Astrocyte (in vitro differentiated cells and primary cell): ENCODE data around the gene SLC25A41. TPM values are rescaled to one million over a fixed set of nuclear protein-coding genes. Genes with fewer than 3 reads are reported as not detected.

ENCODE experiments used
- DNase-seq: peaks from one replicate; pipeline ENCODE4 v3.0.0-alpha.2; 2010; ENCODE audit warnings: low read depth
- FAIRE-seq: peaks from 2 replicates; lab custom pipeline; 2011; peaks lifted over from hg19 to GRCh38; lab: Jason Lieb, UNC
- H2AFZ ChIP-seq: 2 replicates; pipeline ENCODE4 v1.6.0; 2012; ENCODE audit warnings: low read depth, low read length, inconsistent platforms
- H3K27ac ChIP-seq: 2 replicates; pipeline ENCODE4 v1.5.1; 2011; ENCODE audit warnings: low read depth, low read length, inconsistent platforms
- H3K27me3 ChIP-seq: 2 replicates; pipeline ENCODE4 v1.6.0; 2011; ENCODE audit warnings: low read length, inconsistent platforms; ENCODE audit not compliant: insufficient read depth
- H3K36me3 ChIP-seq: 2 replicates; pipeline ENCODE4 v1.5.1; 2011; ENCODE audit warnings: low read length, inconsistent platforms; ENCODE audit not compliant: insufficient read depth
- H3K4me1 ChIP-seq: 2 replicates; pipeline ENCODE4 v1.5.1; 2011; ENCODE audit warnings: low read length, inconsistent platforms; ENCODE audit not compliant: insufficient read depth
- H3K4me2 ChIP-seq: 2 replicates; pipeline ENCODE4 v1.6.0; 2012; ENCODE audit warnings: low read length, inconsistent platforms
- H3K4me3 ChIP-seq: 2 replicates; pipeline ENCODE4 v1.5.1; 2011; ENCODE audit warnings: low read depth, mild to moderate bottlenecking, low read length, inconsistent platforms; ENCODE audit not compliant: insufficient read depth
- H3K79me2 ChIP-seq: 2 replicates; pipeline ENCODE4 v1.6.0; 2012; ENCODE audit warnings: mild to moderate bottlenecking, low read length, inconsistent platforms; ENCODE audit not compliant: insufficient read depth
- H3K9ac ChIP-seq: 2 replicates; pipeline ENCODE4 v1.6.0; 2012; ENCODE audit warnings: mild to moderate bottlenecking, low read length, inconsistent platforms
- H3K9me3 ChIP-seq: 2 replicates; pipeline ENCODE4 v1.5.1; 2012; ENCODE audit warnings: low read depth, mild to moderate bottlenecking, low read length, inconsistent platforms; ENCODE audit not compliant: insufficient read depth
- H4K20me1 ChIP-seq: 2 replicates; pipeline ENCODE4 v1.6.0; 2012; ENCODE audit warnings: low read length, inconsistent platforms; ENCODE audit not compliant: insufficient read depth
- H3K27ac Mint-ChIP-seq: one replicate; pipeline ENCODE4 v1.8.0; 2021; ENCODE audit warnings: mild to moderate bottlenecking, mixed read lengths; ENCODE audit not compliant: unreplicated experiment
- H3K27me3 Mint-ChIP-seq: one replicate; pipeline ENCODE4 v1.8.0; 2021; ENCODE audit warnings: low read depth, mixed read lengths; ENCODE audit not compliant: unreplicated experiment
- H3K36me3 Mint-ChIP-seq: one replicate; pipeline ENCODE4 v1.8.0; 2021; ENCODE audit warnings: low read depth, mixed read lengths; ENCODE audit not compliant: unreplicated experiment
- H3K4me1 Mint-ChIP-seq: one replicate; pipeline ENCODE4 v1.8.0; 2021; ENCODE audit warnings: low read depth, mixed read lengths; ENCODE audit not compliant: unreplicated experiment
- H3K4me3 Mint-ChIP-seq: one replicate; pipeline ENCODE4 v1.8.0; 2021; ENCODE audit warnings: mild to moderate bottlenecking, moderate library complexity, mixed read lengths; ENCODE audit not compliant: unreplicated experiment
- H3K9me3 Mint-ChIP-seq: one replicate; pipeline ENCODE4 v1.8.0; 2021; ENCODE audit warnings: mild to moderate bottlenecking, mixed read lengths; ENCODE audit not compliant: unreplicated experiment
- EZH2 ChIP-seq: IDR thresholded peaks from 2 replicates; pipeline ENCODE4 v1.6.1; 2012; ENCODE audit warnings: mild to moderate bottlenecking, low read length, inconsistent platforms; ENCODE audit not compliant: insufficient read depth
- total RNA-seq: library from RNA; stranded (reverse); gene quantifications from 2 replicates; pipeline ENCODE4 v1.2.1, GENCODE V29; 2021
- TF ChIP-seq, protein P1 (sequence below): IDR thresholded peaks from 2 replicates; pipeline ENCODE4 v1.5.1; 2011; ENCODE audit warnings: low read depth, mild to moderate bottlenecking, inconsistent platforms, low read length, moderate library complexity; ENCODE audit not compliant: insufficient read depth

SLC25A41 gene
- total RNA-seq, 1 donor from 2014 or later: 0.75 TPM

DNA sequence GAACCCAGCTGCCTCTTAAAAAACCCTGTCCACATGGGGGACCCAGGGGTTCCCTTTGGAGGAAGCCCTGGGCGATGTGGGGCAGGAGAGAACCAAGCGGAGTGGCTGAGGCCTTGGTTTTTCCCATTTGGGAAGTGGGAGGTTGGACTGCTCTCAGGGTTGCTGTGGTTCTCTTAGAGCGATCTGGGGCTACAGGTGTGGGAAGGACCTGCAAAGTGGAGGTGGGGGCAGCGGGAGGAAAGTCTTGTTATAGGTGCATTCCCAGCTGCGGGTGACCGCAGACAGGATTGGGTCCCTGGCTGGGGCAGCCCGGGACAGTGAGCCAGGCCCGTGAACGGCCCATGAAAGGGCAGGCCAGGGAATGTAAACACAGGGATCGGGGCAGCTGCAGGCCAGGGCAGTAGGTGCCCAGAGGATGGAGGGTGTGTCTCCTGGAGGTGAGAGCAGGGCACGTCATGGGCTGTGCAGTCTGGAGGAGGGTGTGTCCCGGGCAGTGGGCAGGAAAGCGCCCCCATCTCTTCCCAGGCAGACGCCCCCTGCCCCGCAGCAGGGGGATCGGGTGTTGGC, 25.2 kb upstream of the SLC25A41 start:
- H3K9ac ChIP-seq: peak overlapping the region; percentile 69
- Mint-ChIP-seq H3K4me3 (peak overlapping the region; percentile 92), H3K9me3 (peaks cover 6% of the 10 kb centered on the region), H3K36me3 (peaks cover 21% of the 10 kb centered on the region), H3K27ac (peak overlapping the region; percentile 78), H3K27me3 (peaks cover 5% of the 10 kb centered on the region), H3K4me1 (no peaks in the 10 kb centered on the region)
- H3K27me3 ChIP-seq: peaks cover 8% of the 10 kb centered on the region
- TF ChIP-seq, protein P1, sequence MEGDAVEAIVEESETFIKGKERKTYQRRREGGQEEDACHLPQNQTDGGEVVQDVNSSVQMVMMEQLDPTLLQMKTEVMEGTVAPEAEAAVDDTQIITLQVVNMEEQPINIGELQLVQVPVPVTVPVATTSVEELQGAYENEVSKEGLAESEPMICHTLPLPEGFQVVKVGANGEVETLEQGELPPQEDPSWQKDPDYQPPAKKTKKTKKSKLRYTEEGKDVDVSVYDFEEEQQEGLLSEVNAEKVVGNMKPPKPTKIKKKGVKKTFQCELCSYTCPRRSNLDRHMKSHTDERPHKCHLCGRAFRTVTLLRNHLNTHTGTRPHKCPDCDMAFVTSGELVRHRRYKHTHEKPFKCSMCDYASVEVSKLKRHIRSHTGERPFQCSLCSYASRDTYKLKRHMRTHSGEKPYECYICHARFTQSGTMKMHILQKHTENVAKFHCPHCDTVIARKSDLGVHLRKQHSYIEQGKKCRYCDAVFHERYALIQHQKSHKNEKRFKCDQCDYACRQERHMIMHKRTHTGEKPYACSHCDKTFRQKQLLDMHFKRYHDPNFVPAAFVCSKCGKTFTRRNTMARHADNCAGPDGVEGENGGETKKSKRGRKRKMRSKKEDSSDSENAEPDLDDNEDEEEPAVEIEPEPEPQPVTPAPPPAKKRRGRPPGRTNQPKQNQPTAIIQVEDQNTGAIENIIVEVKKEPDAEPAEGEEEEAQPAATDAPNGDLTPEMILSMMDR: no peak
- peak; percentile 37 for TF ChIP-seq EZH2
- FAIRE-seq: no peak
- H3K4me1 ChIP-seq: peaks cover 16% of the 10 kb centered on the region
- H3K79me2 ChIP-seq: no peaks in the 10 kb centered on the region
- H4K20me1 ChIP-seq: no peaks in the 10 kb centered on the region
- DNase-seq: no peak
- no peak overlapping the region for H3K27ac ChIP-seq
- H3K36me3 ChIP-seq: no peaks in the 10 kb centered on the region
- peak overlapping the region; percentile 76 for H3K4me3 ChIP-seq
- H2AFZ ChIP-seq: peak overlapping the region; percentile 91
- H3K4me2 ChIP-seq: peak overlapping the region; percentile 100
- H3K9me3 ChIP-seq: peaks cover 5% of the 10 kb centered on the region

- peaks cover 10% of the 10 kb centered on the region for H3K9me3 Mint-ChIP-seq
- TF ChIP-seq EZH2: no peak
- TF ChIP-seq, protein P1: no peak
- no peak for DNase-seq
- Histone ChIP-seq H3K79me2 (no peaks in the 10 kb centered on the region), H4K20me1 (no peaks in the 10 kb centered on the region), H2AFZ (no peak overlapping the region), H3K27me3 (peaks cover 6% of the 10 kb centered on the region), H3K4me3 (no peak overlapping the region), H3K36me3 (no peaks in the 10 kb centered on the region), H3K4me1 (peaks cover 16% of the 10 kb centered on the region), H3K9me3 (peaks cover 8% of the 10 kb centered on the region), H3K9ac (no peak overlapping the region), H3K4me2 (peak overlapping the region; percentile 100), H3K27ac (no peak overlapping the region)
- H3K4me1 Mint-ChIP-seq: no peaks in the 10 kb centered on the region
- peaks cover 5% of the 10 kb centered on the region for H3K27me3 Mint-ChIP-seq
- peaks cover 25% of the 10 kb centered on the region for H3K36me3 Mint-ChIP-seq
- H3K27ac Mint-ChIP-seq: peak overlapping the region; percentile 26
- no peak for FAIRE-seq
- peak overlapping the region; percentile 92 for H3K4me3 Mint-ChIP-seq
Observed at GRCh38 chr19:6457958-6458694, 24.6 kb upstream of the SLC25A41 start.

DNA sequence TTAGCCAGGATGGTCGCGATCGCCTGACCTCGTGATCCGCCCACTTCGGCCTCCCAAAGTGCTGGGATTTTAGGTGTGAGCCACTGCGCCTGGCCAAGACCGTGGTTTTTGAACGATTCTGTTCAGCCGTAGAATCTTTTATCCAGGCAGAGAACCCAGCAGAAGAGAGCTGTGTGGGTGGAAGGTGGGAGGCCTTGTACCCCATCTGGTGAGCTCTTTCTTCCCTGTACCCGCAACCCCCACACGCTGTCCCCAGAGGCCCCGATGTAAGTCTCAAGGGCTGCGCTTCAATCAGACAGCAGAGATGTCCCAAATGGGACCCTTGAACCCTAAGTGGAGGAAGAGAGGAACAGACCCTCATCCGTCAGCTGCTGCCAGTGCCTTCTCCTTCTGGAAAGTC, 22.4 kb upstream of the SLC25A41 start:
- H3K79me2 ChIP-seq: no peaks in the 10 kb centered on the region
- Mint-ChIP-seq H3K4me3 (no peak overlapping the region), H3K27me3 (no peaks in the 10 kb centered on the region), H3K27ac (no peak overlapping the region), H3K9me3 (peaks cover 13% of the 10 kb centered on the region), H3K4me1 (no peaks in the 10 kb centered on the region), H3K36me3 (peaks cover 28% of the 10 kb centered on the region)
- no peaks in the 10 kb centered on the region for H3K36me3 ChIP-seq
- H3K4me2 ChIP-seq: no peak overlapping the region
- TF ChIP-seq EZH2: no peak
- TF ChIP-seq, protein P1: no peak
- H3K4me1 ChIP-seq: peaks cover 16% of the 10 kb centered on the region
- H3K9ac ChIP-seq: no peak overlapping the region
- no peak overlapping the region for H3K27ac ChIP-seq
- H4K20me1 ChIP-seq: no peaks in the 10 kb centered on the region
- FAIRE-seq (no peak), DNase-seq (no peak)
- H3K9me3 ChIP-seq: peaks cover 8% of the 10 kb centered on the region
- no peak overlapping the region for H2AFZ ChIP-seq
- H3K27me3 ChIP-seq: no peaks in the 10 kb centered on the region
- H3K4me3 ChIP-seq: no peak overlapping the region
